Stimulated activated CD8-positive, alpha-beta memory T cell treated with anti-CD3 and anti-CD28 coated beads, Interleukin-7, amount 100 ng/mL, for 4 hours (primary cell): ENCODE measurements around the gene CST7.

Experiments
- DNase-seq, 2 donors: peaks; one replicate each; pipeline ENCODE4 v3.0.0-alpha.2; 2020; ENCODE audit warnings: low read depth in 2 of 2

CST7 gene

DNA sequence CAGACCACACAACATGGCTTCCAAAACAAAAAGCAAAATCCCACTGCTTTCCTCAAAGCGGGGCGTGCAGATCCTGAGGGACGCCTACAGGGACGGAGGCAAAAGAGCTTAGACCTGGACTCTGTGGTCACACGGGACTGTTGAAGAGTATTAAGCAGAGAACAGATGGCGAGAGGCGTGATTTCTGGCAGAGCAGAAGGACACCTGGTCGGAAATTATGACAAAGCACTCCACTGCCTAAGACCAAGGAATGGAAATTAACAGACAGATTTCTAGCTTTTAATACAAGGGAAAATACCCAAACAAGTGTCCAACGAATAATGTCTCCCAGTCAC, 15.4 kb downstream of the CST7 start:
- no peak for DNase-seq

DNA sequence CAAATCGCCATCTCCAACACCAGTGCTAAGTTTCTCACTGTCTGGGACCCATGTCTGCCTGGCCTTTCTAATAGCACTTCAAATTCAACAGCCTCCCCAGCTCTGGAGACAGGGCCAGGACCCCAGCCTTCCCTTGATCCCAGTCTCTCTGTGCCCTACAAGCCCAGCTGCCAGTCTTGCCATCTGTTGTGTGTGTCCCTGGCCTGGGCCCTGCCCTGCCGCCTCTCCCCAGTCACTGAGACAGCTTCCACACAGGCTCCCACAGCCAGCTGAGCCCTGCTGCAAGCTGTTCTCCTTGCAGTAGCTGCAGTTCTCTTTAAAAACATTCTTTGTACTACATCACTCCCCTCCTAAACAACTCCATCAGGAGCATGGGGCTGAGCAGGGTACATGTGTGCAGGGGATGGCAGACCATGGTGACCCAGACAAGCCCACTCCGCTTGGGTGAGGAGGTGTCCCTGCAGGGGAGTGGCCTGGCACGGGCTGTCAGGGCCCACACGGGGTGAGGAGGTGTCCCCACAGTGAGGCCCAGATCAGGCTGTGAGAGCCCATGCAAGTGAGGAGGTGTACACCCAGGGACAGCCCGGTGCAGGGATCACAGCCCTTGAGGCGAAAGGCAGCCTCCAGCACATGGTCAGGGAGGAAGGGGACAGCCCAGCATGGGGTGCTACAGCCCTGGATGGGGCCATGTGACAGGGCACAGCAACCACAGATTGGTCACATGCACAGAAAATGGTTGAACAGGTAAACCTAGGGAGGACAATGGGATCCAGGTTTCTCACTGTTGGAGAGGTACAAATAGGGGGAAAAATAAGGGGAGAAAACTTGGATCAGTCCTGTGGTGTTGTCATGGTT, 16.2 kb downstream of the CST7 start:
- DNase-seq = no peak

DNA sequence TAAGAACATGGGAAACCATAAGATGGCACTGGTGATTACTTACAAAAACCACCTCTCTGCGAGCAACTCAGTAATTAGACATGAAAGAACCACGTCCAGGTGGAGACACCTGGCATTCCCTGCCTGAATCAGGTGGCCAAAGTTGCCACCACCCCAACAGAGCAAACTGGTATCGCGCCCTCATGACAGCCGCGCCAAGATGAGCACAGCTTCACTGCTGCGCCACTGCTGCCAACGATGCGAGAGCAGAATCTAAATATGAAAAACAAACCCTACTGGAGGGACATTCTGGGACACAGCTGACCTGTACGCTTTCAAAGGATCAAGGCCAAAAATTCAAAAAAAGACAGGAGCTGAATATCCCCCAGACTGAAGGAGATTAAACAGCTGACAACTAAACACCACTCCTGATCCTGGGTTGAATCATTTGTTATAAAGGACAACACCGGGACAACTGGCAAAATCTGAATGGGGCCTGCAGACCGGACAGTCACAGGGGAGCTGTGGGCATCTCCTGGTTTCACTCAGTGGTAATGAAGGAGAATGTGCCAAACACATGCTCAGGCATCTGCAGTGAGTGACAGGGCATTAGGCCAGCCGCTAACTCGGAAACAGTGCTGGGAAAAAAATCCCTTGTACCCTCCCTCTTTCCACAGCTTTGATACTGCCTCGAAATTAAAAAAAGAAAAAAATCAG, 17.4 kb downstream of the CST7 start:
- DNase-seq = no peak

DNA sequence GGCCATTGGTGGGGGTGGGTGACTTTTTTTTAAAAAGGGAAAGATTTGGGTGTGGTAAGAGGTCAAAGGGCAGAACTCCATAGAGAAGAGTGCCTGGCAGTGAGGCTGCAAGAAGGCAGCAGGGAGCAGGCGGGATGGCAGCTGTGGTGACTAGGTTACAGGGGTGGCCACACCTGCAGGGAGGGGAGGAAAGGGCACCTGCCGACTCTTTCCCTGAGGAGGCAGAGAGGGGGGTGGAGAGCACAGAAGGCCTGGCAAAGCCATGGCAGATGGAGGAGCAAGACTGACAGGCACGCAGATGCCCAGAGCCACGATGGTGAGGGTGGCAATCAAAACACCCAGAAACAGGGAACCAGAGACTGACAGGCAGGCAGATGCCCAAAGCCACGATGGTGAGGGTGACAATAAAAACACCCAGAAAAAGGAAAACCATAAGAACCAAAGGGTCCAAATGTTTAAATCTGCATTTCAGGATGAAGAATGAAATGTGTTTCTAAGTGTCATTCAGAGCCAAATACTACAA, 19.3 kb downstream of the CST7 start:
- DNase-seq = no peak

DNA sequence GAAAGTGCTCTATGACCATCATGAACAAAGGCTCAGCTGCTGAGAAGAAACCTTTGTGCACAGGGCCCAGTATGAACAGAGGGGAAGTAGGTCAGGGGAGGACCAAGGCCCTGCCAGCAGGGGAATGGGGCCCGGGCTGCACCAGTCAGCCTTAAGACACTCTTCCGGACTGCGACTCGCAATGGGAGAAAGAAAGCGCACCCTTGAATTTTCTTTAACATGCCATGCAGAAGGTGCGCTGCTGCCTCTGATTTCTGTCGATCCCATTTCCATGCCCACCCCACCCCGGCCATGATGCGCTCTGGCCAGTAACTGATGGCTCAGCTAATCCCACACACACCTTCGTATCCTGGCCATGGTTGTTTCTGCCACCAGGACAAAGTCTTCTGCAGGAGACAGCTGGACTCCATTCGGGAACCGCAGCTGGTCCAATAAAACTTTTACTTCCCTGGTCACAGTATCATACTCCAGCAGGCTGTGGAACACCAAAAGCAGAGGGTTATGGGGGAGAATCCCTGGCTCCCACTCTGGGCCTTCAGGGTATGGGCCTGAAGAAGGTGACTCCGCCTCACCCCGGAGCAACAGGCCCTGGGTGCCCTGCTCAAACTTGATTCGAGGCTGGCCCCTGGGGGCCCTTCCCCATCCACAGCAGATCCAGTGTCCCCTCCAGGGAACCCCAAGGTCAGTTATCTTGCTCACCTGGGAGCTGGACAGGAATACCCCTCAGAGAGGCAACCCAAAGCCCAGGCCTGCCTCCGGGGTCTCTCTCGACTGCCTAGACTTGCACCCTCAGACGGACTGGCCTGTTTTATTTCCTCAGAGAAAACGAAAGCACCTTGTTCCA, 20.3 kb downstream of the CST7 start:
- no peak for DNase-seq

DNA sequence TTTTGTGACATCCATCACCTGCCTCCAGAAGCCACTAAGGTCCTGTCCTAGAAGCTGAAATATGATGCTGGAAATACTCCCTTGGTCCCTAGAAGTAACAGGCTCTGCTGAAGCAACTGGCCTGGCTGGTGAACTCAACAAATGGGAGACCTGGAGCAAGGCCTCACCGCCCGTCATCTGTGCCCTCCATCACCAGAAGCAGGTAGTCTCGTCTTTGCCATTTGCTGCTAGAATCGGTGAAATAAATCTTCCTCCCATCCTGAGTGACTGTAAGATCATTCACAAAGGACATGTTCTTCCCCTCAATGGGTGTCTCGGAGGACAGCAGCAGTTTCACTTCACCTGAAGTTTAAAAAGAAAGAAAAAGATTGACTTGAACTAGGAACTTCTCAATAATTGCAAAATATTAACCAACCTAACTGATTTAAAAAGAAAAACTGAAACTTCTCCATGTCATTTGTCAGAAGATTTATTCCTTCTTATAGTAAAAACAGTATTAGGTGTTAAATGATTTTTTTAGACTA, 21.0 kb downstream of the CST7 start:
- no peak for DNase-seq

DNA sequence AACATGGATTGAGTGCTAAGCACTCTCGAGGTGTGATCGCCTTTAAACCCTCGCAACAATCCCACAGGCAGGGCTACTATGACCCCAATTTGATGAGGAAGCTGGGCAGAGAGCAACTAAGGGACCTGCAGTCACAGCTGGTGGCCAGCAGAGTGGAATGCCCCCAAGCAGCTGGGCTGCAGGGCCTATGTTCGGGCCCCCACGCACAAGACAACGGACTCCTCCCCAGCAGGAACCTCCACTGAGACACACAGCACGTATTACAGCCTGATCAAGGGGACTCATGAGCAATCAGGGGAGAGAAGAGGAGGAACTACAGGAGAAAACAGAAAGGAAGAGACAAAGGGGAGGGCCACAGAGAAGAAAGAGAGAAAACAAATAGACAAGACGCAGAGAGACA, 21.7 kb downstream of the CST7 start:
- no peak for DNase-seq

DNA sequence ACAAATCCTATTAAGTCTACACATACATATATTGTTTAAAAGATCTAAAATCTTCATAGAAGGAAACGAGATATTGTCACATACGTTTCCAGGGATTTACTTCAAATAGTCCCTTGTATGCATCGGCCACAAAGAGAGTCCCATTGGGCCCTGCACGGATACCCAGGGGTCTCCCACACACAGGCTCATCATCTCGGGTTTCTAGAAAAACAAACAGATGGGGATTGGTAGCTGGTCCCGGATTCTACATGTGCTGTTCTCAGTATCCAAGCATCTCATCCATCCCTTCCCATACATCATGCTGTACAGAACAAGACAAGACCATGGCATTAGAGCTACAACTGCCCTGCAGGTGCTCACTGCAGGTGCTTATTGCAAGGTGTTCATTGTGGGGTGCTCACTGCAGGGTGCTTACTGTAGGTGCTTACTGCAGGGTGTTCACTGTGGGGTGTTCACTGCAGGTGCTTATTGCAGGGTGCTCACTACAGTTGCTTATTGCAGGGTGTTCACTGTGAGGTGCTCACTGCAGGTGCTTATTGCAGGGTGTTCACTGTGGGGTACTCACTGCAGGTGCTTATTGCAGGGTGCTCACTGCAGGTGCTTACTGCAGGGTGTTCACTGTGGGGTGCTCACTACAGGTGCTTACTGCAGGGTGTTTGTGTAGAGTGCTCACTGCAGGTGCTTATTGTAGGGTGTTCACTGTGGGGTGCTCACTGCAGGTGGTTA, 22.5 kb downstream of the CST7 start:
- no peak for DNase-seq

DNA sequence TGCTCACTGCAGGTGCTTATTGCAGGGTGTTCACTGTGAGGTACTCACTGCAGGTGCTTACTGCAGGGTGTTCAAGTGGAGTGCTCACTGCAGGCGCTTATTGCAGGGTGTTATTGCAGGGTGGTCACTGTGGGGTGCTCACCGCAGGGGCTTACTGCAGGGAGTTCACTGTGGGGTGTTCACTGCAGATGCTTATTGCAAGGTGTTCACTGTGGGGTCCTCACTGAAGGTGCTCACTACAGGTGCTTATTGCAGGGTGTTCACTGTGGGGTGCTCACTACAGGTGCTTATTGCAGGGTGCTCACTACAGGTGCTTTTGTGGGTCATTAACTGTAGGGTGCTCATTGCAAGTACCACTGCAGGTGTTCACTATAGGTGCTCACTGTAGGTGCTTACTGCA, 23.3 kb downstream of the CST7 start:
- DNase-seq = no peak

DNA sequence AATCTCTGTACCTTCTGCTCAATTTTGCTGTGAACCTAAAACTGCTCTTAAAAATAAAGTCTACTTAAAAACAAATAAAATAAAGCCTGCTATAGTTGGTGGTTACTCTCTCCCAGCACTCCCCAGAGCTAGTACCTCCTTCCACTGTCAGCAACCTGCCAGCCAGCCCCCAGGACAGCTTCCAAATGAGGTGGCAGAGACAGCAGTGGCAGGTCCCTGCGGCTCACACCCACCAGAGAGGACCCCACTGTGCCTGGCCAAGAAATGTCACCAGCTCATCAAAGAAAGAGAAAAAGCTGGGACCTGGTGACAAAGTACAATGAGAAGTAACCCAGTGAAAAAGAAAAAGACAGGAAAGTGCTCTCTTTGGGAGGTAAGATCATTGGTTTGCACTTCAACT, 28.3 kb downstream of the CST7 start:
- no peak for DNase-seq

DNA sequence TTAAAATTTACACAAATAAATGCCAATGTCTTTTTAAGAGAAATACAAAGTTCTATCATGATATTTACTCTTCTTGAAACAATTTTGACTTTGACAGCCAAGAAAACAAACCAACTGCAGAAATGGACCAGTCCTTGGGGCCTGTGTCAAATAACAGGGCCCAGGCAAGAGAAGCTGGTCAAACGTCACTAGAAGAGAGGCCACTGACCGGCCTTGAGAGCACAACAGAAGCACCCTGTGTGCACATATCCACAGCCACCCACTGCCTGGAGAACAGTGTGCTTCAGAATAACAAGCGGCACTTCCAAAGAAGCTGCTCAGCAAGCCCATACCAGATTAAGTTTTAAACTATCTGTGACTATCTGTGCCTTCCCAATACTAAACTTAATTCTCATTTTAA, 28.7 kb downstream of the CST7 start:
- DNase-seq = no peak

DNA sequence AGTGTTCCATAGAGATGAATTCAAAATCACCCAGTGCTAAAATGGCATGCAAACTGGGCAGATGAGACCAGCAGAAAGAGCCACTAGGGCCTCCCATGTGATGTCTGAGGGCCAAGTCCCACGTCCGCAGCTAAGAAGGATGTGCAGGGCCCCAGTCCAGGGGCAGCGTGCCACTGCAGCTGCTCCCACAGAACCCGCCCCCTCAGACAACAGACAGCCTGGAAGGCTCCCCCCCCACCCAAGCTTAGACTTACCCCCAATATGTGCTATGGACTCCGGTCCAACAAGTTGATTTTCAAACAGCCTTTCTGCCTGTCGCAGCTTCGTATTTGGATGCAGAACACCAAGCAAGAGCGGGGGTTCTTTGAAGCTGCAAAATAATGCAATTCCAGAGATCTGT, 29.4 kb downstream of the CST7 start:
- no peak for DNase-seq

DNA sequence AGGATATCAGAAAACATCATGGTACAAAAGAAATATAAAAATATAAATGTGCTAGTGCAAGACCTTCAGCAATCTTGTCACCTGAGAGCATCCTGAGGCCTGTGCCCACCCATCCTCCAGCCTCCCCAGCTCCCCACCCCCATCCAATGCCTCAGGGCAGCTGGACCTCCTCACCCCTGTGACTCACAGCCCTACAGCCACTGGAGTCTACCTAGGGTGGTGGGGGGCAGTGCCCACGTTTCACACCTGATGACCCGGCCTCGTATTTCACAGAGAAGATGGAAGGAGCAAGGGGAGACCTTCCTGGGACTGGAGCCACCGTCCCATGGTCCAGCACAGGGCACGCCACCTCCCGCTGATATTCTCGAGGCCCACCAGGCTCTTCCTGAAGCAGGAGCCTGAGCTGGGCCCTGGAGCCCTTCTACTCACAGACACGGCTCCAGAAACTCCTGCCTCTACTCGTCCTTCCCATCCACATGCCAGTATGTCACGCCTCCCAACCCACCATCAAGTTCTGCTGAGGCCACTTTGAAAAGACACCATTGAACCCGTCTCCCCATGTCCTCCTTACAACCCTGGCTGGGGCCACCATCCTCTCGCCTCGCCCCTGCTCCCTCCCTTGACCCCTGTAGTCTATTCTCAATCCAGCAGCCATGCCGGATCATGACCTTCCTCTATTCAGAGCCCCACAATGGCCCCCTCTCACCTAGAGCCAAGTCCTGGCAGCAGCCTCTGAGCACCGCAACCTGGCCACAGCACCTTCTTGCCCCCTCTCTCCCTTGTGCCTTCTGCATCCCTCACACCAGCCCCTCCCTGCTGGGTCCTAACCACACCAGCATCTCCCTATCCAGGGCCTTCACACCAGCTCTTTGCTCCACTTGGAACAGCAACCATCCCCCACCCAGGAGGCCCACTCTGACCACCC, 30.2 kb downstream of the CST7 start:
- no peak for DNase-seq

DNA sequence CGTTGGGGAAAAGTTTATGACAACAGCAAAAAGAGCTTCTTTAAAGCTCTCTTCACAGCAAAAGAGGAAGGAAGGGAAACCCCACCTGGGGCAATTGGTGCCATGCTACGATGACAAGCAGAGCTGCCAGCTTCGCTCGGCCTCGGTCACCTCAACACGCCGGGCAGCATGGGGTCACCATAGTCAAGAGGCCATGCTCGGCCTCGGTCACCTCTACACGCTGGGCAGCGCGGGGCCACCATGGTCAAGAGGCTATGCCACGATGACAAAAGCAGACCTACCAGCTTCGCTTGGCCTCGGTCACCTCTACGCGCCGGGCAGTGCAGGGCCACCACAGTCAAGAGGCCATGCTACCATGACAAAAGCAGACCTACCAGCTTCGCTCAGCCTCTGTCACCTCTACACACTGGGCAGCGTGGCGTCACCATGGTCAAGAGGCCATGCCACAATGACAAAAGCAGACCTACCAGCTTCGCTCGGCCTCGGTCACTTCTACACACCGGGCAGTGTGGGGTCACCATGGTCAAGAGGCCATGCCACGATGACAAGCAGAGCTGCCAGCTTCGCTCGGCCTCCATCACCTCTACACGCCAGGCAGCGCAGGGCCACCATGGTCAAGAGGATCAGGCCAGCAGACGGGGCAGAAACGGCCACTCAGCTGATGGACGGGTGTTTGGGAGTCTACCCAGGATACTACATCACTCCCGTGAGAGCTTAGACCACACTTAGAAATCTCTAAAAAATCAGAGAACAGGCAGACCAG, 31.4 kb downstream of the CST7 start:
- DNase-seq = no peak

DNA sequence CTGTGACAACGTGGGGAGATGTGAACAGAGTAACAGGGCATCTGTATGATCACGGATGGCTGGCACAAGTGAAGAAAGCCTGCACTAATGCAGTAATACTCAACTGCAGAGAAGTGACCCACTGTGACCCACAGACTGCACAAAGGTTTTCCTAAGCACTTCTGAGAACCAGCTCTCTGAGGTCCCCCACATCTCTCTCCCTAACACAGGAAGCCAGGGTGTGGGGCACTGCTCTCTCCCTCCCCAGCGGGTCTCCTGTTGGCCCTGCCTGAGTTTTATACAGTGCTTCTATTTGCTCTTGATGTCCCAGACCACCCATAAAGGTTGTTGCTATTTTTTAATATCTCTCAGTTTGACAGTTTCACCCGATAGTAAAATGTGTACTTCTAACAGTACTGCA, 32.2 kb downstream of the CST7 start:
- DNase-seq = no peak

DNA sequence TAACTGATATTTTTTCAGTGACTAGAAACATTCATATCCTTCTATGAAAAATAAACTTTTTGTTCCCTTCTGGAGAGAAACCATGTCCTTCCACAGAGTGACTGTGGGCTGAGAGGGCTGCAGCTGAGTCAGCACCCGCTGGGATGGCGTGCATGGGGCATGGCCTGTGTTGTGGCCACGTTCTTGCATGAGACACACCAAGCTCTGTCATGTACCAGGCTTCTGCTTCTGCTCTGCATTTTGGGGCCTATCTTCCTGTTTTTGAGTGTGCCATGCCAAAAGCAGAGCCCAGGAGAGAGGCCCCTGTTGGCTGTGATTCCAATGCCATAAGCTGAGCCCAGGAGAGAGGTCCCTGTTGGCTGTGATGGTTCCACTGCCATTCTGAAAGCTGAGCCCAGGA, 32.7 kb downstream of the CST7 start:
- no peak for DNase-seq

DNA sequence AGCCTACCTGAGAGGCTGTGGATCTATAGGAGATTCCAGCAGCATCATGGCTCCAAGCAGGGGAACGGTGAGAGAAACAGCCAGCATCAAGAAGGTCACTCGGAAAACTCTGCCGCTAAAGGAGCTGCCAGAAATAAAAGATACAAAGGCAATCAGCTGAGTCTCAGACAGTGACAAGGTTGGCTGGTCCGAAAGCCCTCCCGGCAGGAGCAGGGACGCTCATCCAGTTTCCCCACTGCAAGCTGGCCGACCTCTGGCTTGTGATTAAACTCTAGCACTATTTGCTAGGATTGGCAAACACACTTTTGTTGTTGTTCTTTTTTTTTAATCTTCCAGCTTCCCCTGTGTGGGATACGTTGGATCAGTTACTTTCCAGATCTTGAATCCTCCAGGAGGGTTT, 34.8 kb downstream of the CST7 start:
- no peak for DNase-seq

DNA sequence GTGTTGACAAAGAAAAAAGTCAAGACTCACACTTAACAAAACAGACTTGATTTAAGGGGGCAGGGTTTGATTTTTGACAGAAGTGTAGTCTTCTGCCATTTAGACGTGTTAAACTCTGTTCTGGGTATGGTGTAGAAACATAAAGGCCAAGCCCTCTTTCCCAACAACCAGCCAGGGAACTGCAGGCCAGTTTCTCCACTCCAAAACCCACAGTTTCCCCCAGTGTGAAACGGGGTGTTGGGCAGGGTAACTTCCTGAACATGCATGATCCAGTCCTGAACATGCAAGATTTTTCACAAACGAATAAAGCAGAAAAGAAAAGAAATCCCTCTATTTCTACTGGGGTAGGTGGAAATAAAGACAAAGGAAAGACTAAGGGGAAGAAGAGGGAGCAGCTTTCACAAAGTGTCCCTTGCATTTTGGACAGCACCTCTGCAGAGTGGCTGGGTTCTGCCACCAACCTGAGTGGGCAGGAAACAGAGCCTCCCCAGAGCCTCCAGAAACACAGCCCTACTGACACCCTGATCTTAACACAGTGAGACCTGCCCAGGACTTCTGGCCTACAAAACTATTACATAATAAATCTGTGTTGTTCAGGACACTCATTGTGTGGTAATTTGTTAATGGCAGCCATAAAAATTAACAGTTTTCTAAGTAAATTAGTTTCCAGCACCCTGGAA, 36.0 kb downstream of the CST7 start:
- no peak for DNase-seq

DNA sequence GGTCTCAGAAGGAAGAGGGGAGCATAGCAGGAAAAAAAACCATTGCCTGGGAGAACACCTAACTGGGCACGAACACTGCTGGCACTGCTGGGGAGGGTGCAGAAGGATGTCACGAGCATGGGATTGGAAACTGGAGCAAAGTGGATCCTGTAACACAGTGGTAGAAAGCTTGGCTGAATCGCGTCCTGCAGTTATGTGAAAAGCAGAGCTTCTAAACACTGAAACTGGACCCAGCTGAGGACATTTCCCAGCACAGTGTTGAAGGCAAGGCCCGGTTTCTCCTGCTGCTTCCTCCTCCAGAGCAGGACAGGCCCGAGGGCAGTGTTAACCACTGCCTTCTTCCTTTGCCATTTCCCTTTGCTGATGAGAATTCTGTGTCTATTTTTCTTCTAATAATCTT, 36.7 kb downstream of the CST7 start:
- no peak for DNase-seq
